Left lung (tissue), 10 donors: Measurements from ENCODE around the gene WNT8A. TPM values are rescaled to one million over a fixed set of nuclear protein-coding genes. Genes with fewer than 3 reads are reported as not detected.

Source experiments
- ATAC-seq: fragments of 200-7000 bp; cut with Tn5 transposase; one replicate; pipeline ENCODE4 v1.9.1; 2020; ENCODE audit warnings: moderate library complexity
- DNase-seq, 4 donors: peaks; one replicate each; pipeline ENCODE4 v3.0.0-alpha.2; 2013 to 2020
- H3K27ac ChIP-seq, 2 donors: fragments of 200-600 bp; sonication (generic) in 1 of 2; one replicate each; pipeline versions ENCODE4 v1.5.0 to v1.8.0; 2020 to 2021
- H3K27me3 ChIP-seq, 2 donors: fragments of 200-600 bp; sonication (generic) in 1 of 2; one replicate each; pipeline versions ENCODE4 v1.5.0 to v1.8.0; 2020 to 2021
- H3K36me3 ChIP-seq, 2 donors: fragments of 200-600 bp; sonication (generic) in 1 of 2; one replicate each; pipeline versions ENCODE4 v1.5.0 to v1.8.0; 2020 to 2021
- H3K4me1 ChIP-seq, 2 donors: fragments of 200-600 bp; one replicate each; pipeline ENCODE4 v1.8.0; 2021
- H3K4me3 ChIP-seq, 2 donors: fragments of 200-600 bp; sonication (generic) in 1 of 2; one replicate each; pipeline versions ENCODE4 v1.5.0 to v1.8.0; 2020 to 2021; ENCODE audit warnings: mild to moderate bottlenecking in 1 of 2
- H3K9me3 ChIP-seq, 2 donors: fragments of 200-600 bp; sonication (generic) in 1 of 2; one replicate each; pipeline versions ENCODE4 v1.5.0 to v1.8.0; 2020 to 2021
- CTCF ChIP-seq, 2 donors: fragments of 200-600 bp; sonication (generic) in 1 of 2; IDR thresholded peaks; one replicate each; pipeline versions ENCODE4 v1.5.0 to v1.8.0; 2021; ENCODE audit warnings: antibody characterized with exemption in 2 of 2
- intact Hi-C, 2 donors: fragments of 100-400 bp; cut with DNase I; formaldehyde crosslinking; loops; one replicate each; pipeline versions ENCODE4 v1.11.2 to v1.14.2; 2022
- polyA plus RNA-seq, 6 donors: library from polyadenylated mRNA; unstranded; fragments of 120-200 nt; gene quantifications; one replicate each; pipeline ENCODE4 v1.2.1, GENCODE V29; 2013; ENCODE audit not compliant: insufficient read length in 6 of 6
- total RNA-seq, 2 donors: library from RNA; stranded (reverse); fragmentation: NEBNext Ultra II Directional; extraction: Animal tissue kit (Norgen Biotek cat#: 25700); gene quantifications; one replicate each; pipeline ENCODE4 v1.2.1, GENCODE V29; 2021
- donor health status: DM: no; HTN: yes; CAD: no.
- donor health status: DM: no; HTN: no; CAD: no.

Gene WNT8A
- total and polyA plus RNA-seq, 8 donors, result not detected

- no peaks in the 10 kb centered on the region for H3K36me3 ChIP-seq
- ATAC-seq, result no peak
- H3K27me3 ChIP-seq, result peaks cover 0 to 16% of the 10 kb centered on the region in 2 donors
- no peak for DNase-seq
- intact Hi-C loops, result no loop called here
- H3K27ac ChIP-seq, result no peak overlapping the region
- no peak overlapping the region for H3K4me3 ChIP-seq
- no peaks in the 10 kb centered on the region for H3K9me3 ChIP-seq
- peaks cover 0 to 7% of the 10 kb centered on the region in 2 donors for H3K4me1 ChIP-seq
- no peak for TF ChIP-seq CTCF (IDR thresholded peaks at IDR 0.05)
Observed at GRCh38 chr5:138129347-138129746, 45.5 kb downstream of the WNT8A start.

- Histone ChIP-seq H3K27me3 (peaks cover 0 to 16% of the 10 kb centered on the region in 2 donors), H3K27ac (no peak overlapping the region), H3K9me3 (no peaks in the 10 kb centered on the region), H3K4me1 (peaks cover 0 to 7% of the 10 kb centered on the region in 2 donors), H3K4me3 (no peak overlapping the region), H3K36me3 (no peaks in the 10 kb centered on the region)
- DNase-seq, result no peak
- no peak for TF ChIP-seq CTCF (IDR thresholded peaks at IDR 0.05)
- intact Hi-C loops, result loop anchor here in 1 of 2 donors (10.0 kb wide), 1 partner anchor 48 kb away; the partner anchor contains the start of gene WNT8A
- ATAC-seq, result no peak
Observed at GRCh38 chr5:138132543-138132942, 48.7 kb downstream of the WNT8A start.

- ATAC-seq, result peak; percentile 97
- no peaks in the 10 kb centered on the region for H3K36me3 ChIP-seq
- H3K9me3 ChIP-seq, result no peaks in the 10 kb centered on the region
- H3K27me3 ChIP-seq, result peaks cover 0 to 27% of the 10 kb centered on the region in 2 donors
- no peak within 1 kb of the TSS for H3K27ac ChIP-seq
- TF ChIP-seq CTCF (IDR thresholded peaks at IDR 0.05), result no peak
- H3K4me3 ChIP-seq, result peak within 1 kb of the TSS; percentile 49 to 59
- peaks cover 9 to 13% of the 10 kb centered on the region in 2 donors for H3K4me1 ChIP-seq
- intact Hi-C loops, result loop anchor here in 1 of 2 donors (10.0 kb wide), 1 partner anchor 54 kb away; the partner anchor contains the start of gene WNT8A
- DNase-seq, result peak; percentile 39 to 85 (median 76)
Observed at GRCh38 chr5:138138949-138139780, 55.3 kb downstream of the WNT8A start, which contains the start of gene NME5. Gene NME5, minus strand, starts transcription at chr5:138139428. Its CDS starts 648 bp downstream, at chr5:138138780.

- no peak for TF ChIP-seq CTCF (IDR thresholded peaks at IDR 0.05)
- Histone ChIP-seq H3K4me3 (peak overlapping the region; percentile 49 to 59), H3K27ac (no peak overlapping the region), H3K4me1 (peaks cover 9 to 13% of the 10 kb centered on the region in 2 donors), H3K27me3 (peaks cover 0 to 27% of the 10 kb centered on the region in 2 donors), H3K36me3 (no peaks in the 10 kb centered on the region), H3K9me3 (no peaks in the 10 kb centered on the region)
- intact Hi-C loops, result loop anchor here in 1 of 2 donors (10.0 kb wide), 1 partner anchor 55 kb away; the partner anchor contains the start of gene WNT8A
- no peak for ATAC-seq
- no peak for DNase-seq
Observed at GRCh38 chr5:138139781-138140090, 55.9 kb downstream of the WNT8A start.

- Histone ChIP-seq H3K9me3 (no peaks in the 10 kb centered on the region), H3K27me3 (peaks cover 0 to 27% of the 10 kb centered on the region in 2 donors), H3K4me3 (no peak overlapping the region), H3K27ac (no peak overlapping the region), H3K4me1 (peaks cover 9 to 13% of the 10 kb centered on the region in 2 donors), H3K36me3 (no peaks in the 10 kb centered on the region)
- no peak for TF ChIP-seq CTCF (IDR thresholded peaks at IDR 0.05)
- intact Hi-C loops, result no loop called here
- DNase-seq, result no peak
- peak; percentile 62 for ATAC-seq
Observed at GRCh38 chr5:138140268-138140667, 56.4 kb downstream of the WNT8A start.
